Esophagus squamous epithelium (tissue), 5 donors: ENCODE measurements around the gene PRCP. TPM values are rescaled to one million over a fixed set of nuclear protein-coding genes. Genes with fewer than 3 reads are reported as not detected.
"Not testable (repeated sequence)": the region's sequence is repeated elsewhere in the genome, so short reads cannot be mapped to it uniquely, and the experiment has no call there.

Experiments
- DNase-seq: peaks from one replicate; lab custom pipeline; 2025; lab: John Stamatoyannopoulos, UW
- H3K27ac ChIP-seq, 4 donors: fragments of 200-600 bp; sonication (generic); one replicate each; pipeline ENCODE4 v1.5.1; 2016 to 2019; ENCODE audit warnings: mild to moderate bottlenecking in 1 of 4
- H3K27me3 ChIP-seq, 4 donors: fragments of 200-600 bp; sonication (generic); 1 replicate in 3 of 4; 2 replicates in 1 of 4; pipeline versions ENCODE4 v1.5.1 to v1.6.0; 2017 to 2021; ENCODE audit warnings: antibody characterized with exemption in 1 of 4
- H3K36me3 ChIP-seq, 3 donors: fragments of 200-600 bp; sonication (generic); one replicate each; pipeline ENCODE4 v1.5.1; 2016 to 2019
- H3K4me1 ChIP-seq, 3 donors: fragments of 200-600 bp; sonication (generic); one replicate each; pipeline ENCODE4 v1.5.1; 2017 to 2019
- H3K4me3 ChIP-seq, 4 donors: fragments of 200-600 bp; sonication (generic); 1 replicate in 3 of 4; 2 replicates in 1 of 4; pipeline ENCODE4 v1.5.1; 2016 to 2019; ENCODE audit warnings: mild to moderate bottlenecking in 2 of 4, moderate library complexity in 1 of 4
- H3K9me3 ChIP-seq, 3 donors: fragments of 200-600 bp; sonication (generic); one replicate each; pipeline ENCODE4 v1.5.1; 2016 to 2019
- CTCF ChIP-seq, 6 experiments: fragments of 450-650 bp in 4 of 6; fragments of 200-600 bp in 2 of 6; sonication (generic) in 2 of 6; IDR thresholded peaks; one replicate each; pipeline ENCODE4 v1.5.1; 2016 to 2019; ENCODE audit warnings: antibody characterized with exemption in 6 of 6, mild to moderate bottlenecking in 4 of 6, moderate library complexity in 4 of 6
- POLR2A ChIP-seq, 4 donors: fragments of 450-650 bp; IDR thresholded peaks; one replicate each; pipeline ENCODE4 v1.6.1; 2017; ENCODE audit warnings: antibody characterized with exemption in 4 of 4, mild to moderate bottlenecking in 4 of 4, moderate library complexity in 3 of 4
- WGBS, 2 donors: methylation state at CpG; one replicate each; pipeline ENCODE4 v1.1.5; 2018; 5-methylcytosine and 5-hydroxymethylcytosine counted together
- intact Hi-C: fragments of 100-400 bp; cut with DNase I; formaldehyde crosslinking; loops from one replicate; pipeline ENCODE4 v1.15.0; 2022
- total RNA-seq, 4 donors: library from RNA; depleted of rRNA; stranded (reverse); fragments of >200 nt; gene quantifications; one replicate each; pipeline ENCODE4 v1.1.0, GENCODE V29; 2016
- donor health status: DM: yes; HTN: yes; CAD: no.

The PRCP gene
- total RNA-seq, 4 donors from 2014 or later = 39.6 to 82.4 (median 50.3) TPM

GRCh38 chr11:82930734-82931133 is 30.5 kb upstream of the PRCP start:
- TF ChIP-seq POLR2A (IDR thresholded peaks at IDR 0.05) = no peak
- no peak for TF ChIP-seq CTCF (IDR thresholded peaks at IDR 0.05)
- Histone ChIP-seq H3K36me3 (no peaks in the 10 kb centered on the region), H3K4me3 (no peak overlapping the region), H3K27me3 (no peaks in the 10 kb centered on the region), H3K9me3 (no peaks in the 10 kb centered on the region), H3K27ac (no peak overlapping the region), H3K4me1 (no peaks in the 10 kb centered on the region)
- intact Hi-C loops = no loop called here
- DNase-seq = no peak
- 71 to 72% methylated on average over 2 of the region's 2 CpGs for whole genome bisulfite sequencing, 2 donors

- DNase-seq = no peak
- TF ChIP-seq POLR2A (IDR thresholded peaks at IDR 0.05) (no peak), CTCF (IDR thresholded peaks at IDR 0.05) (no peak)
- intact Hi-C loops = no loop called here
- Histone ChIP-seq H3K27me3 (no peaks in the 10 kb centered on the region), H3K4me3 (no peak overlapping the region), H3K9me3 (no peaks in the 10 kb centered on the region), H3K4me1 (no peaks in the 10 kb centered on the region), H3K36me3 (no peaks in the 10 kb centered on the region), H3K27ac (no peak overlapping the region)
- WGBS, 2 donors = 74 to 87% methylated on average over 3 of the region's 3 CpGs
Observed at GRCh38 chr11:82930229-82930628, 30.0 kb upstream of the PRCP start.

- Histone ChIP-seq H3K4me1 (no peaks in the 10 kb centered on the region), H3K27ac (no peak overlapping the region), H3K36me3 (no peaks in the 10 kb centered on the region), H3K27me3 (no peaks in the 10 kb centered on the region), H3K9me3 (no peaks in the 10 kb centered on the region), H3K4me3 (no peak overlapping the region)
- TF ChIP-seq CTCF (IDR thresholded peaks at IDR 0.05) = no peak
- TF ChIP-seq POLR2A (IDR thresholded peaks at IDR 0.05) = no peak
- intact Hi-C loops = no loop called here
- 91 to 98% methylated on average over 9 to 10 of the region's 10 CpGs for WGBS, 2 donors
- no peak for DNase-seq
Observed at GRCh38 chr11:82929121-82929520, 28.9 kb upstream of the PRCP start.

- intact Hi-C loops = no loop called here
- Histone ChIP-seq H3K27me3 (no peaks in the 10 kb centered on the region), H3K27ac (no peak overlapping the region), H3K9me3 (no peaks in the 10 kb centered on the region), H3K4me1 (no peaks in the 10 kb centered on the region), H3K36me3 (no peaks in the 10 kb centered on the region), H3K4me3 (no peak overlapping the region)
- TF ChIP-seq POLR2A (IDR thresholded peaks at IDR 0.05) (no peak), CTCF (IDR thresholded peaks at IDR 0.05) (peak; percentile 69 to 85 (median 77))
- no peak for DNase-seq
Observed at GRCh38 chr11:82927264-82927880, 27.1 kb upstream of the PRCP start.

- no peaks in the 10 kb centered on the region for H3K9me3 ChIP-seq
- no peak for DNase-seq
- H3K27ac ChIP-seq = no peak overlapping the region
- no peak overlapping the region for H3K4me3 ChIP-seq
- no peaks in the 10 kb centered on the region for H3K36me3 ChIP-seq
- 75 to 91% methylated on average over 5 of the region's 5 CpGs for WGBS, 2 donors
- TF ChIP-seq POLR2A (IDR thresholded peaks at IDR 0.05) (no peak), CTCF (IDR thresholded peaks at IDR 0.05) (no peak)
- H3K27me3 ChIP-seq = no peaks in the 10 kb centered on the region
- intact Hi-C loops = no loop called here
- peaks cover 0 to 10% (median 0%) of the 10 kb centered on the region in 3 donors for H3K4me1 ChIP-seq
Observed at GRCh38 chr11:82924522-82925224, 24.4 kb upstream of the PRCP start.

DNA sequence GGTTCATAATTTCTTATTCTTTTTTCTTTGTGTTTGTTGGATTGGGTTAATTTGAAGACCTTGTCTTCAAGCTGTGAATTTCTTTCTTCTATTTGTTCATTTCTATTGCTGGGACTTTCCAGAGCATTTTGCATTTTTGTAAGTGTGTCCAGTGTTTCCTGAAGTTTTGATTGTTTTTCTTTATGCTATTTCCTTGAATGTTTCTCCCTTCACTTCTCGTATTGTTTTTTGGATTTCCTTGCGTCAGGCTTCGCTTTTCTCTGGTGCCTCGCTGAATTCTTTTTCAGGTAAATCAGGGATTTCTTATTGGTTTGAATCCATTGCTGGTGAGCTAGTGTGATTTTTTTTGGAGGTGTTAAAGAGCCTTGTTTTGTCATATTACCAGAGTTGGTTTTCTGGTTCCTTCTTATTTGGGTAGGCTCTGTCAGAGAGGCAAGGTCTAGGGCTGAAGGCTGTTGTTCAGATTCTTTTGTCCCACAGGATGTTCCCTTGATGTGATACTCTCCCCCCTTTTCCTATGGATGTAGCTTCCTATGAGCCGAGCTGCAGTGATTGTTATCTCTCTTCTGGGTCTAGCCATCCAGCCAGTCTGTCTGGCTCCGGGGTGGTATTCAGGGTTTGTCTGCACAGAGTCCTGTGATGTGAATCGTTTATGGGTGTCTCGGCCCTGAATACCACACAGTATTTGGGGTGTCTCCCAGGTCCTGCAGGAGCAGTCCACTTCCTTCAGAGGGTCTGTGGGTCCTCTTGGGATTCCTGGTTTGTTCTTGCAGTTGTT is 22.4 kb upstream of the PRCP start:
- intact Hi-C loops, H3K36me3 ChIP-seq, H3K4me3 ChIP-seq, H3K4me1 ChIP-seq, H3K27me3 ChIP-seq, H3K27ac ChIP-seq, DNase-seq, H3K9me3 ChIP-seq: not testable (repeated sequence)
- 81 to 82% methylated on average over 4 to 8 of the region's 8 CpGs for WGBS, 2 donors

DNA sequence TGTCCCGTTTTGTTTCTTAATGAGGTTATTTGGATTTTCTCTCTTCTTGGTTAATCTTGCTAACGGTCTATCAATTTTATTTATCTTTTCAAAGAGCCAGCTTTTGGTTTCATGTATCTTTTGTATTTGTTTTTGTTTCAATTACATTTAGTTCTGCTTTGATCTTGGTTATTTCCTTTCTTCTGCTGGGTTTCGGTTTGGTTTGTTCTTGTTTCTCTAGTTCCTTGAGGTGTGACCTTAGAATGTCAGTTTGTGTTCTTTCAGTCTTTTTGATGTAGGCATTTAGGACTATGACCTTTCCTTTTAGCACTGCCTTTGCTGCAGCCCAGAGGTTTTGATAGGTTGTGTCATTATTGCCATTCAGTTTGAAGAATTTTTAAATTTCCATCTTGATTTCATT is 20.0 kb upstream of the PRCP start:
- WGBS, 2 donors = 49 to 66% methylated on average over 3 of the region's 3 CpGs
- H3K4me1 ChIP-seq, DNase-seq, H3K9me3 ChIP-seq, H3K27me3 ChIP-seq, intact Hi-C loops, H3K4me3 ChIP-seq, H3K36me3 ChIP-seq: not testable (repeated sequence)
- H3K27ac ChIP-seq = peak overlapping the region in 1 of 4 donors; percentile 7
